GM19372 (cell line): ENCODE data around the gene PRKCE.
A peak's percentile ranks its signal among the peaks of the same experiment; 100 is the strongest.
"Not testable (repeated sequence)": the region's sequence is repeated elsewhere in the genome, so short reads cannot be mapped to it uniquely, and the experiment has no call there.

ENCODE experiments used
- ATAC-seq: cut with Tn5 transposase; IDR thresholded peaks from one replicate; pipeline ENCODE4 v1.9.1; 2021; ENCODE audit warnings: mild to moderate bottlenecking, low read depth, moderate library complexity; ENCODE audit not compliant: unreplicated experiment

Gene PRKCE

GRCh38 chr2:45851111-45851510, 199.6 kb downstream of the PRKCE start:
- ATAC-seq, result no peak

GRCh38 chr2:45851576-45852304, 200.3 kb downstream of the PRKCE start:
- no peak for ATAC-seq

- ATAC-seq, result peak; percentile 62
Measured at GRCh38 chr2:45852450-45853150, 201.1 kb downstream of the PRKCE start.

- no peak for ATAC-seq
Measured at GRCh38 chr2:45855374-45855773, 203.9 kb downstream of the PRKCE start.

- no peak for ATAC-seq
Measured at GRCh38 chr2:45856391-45857274, 205.2 kb downstream of the PRKCE start.

- ATAC-seq, result no peak
Measured at GRCh38 chr2:45857275-45857609, 205.8 kb downstream of the PRKCE start.

- ATAC-seq, result no peak
Measured at GRCh38 chr2:45857867-45858520, 206.5 kb downstream of the PRKCE start.

- ATAC-seq, result not testable (repeated sequence)
Measured at GRCh38 chr2:45858872-45859271, 207.4 kb downstream of the PRKCE start.

GRCh38 chr2:45859682-45860081, 208.2 kb downstream of the PRKCE start:
- ATAC-seq, result no peak

- no peak for ATAC-seq
Measured at GRCh38 chr2:45860136-45861121, 209.0 kb downstream of the PRKCE start.

- no peak for ATAC-seq
Measured at GRCh38 chr2:45862843-45863242, 211.4 kb downstream of the PRKCE start.

GRCh38 chr2:45864121-45864520, 212.6 kb downstream of the PRKCE start:
- no peak for ATAC-seq

- no peak for ATAC-seq
Measured at GRCh38 chr2:45867349-45867748, 215.9 kb downstream of the PRKCE start.

- ATAC-seq, result no peak
Measured at GRCh38 chr2:45867800-45868199, 216.3 kb downstream of the PRKCE start.

GRCh38 chr2:45869165-45869501, 217.7 kb downstream of the PRKCE start:
- ATAC-seq, result no peak

- ATAC-seq, result no peak
Measured at GRCh38 chr2:45871025-45871424, 219.6 kb downstream of the PRKCE start.

- ATAC-seq, result no peak
Measured at GRCh38 chr2:45871541-45871940, 220.1 kb downstream of the PRKCE start.

- no peak for ATAC-seq
Measured at GRCh38 chr2:45872211-45872610, 220.7 kb downstream of the PRKCE start.

- no peak for ATAC-seq
Measured at GRCh38 chr2:45874344-45874743, 222.9 kb downstream of the PRKCE start.

- ATAC-seq, result no peak
Measured at GRCh38 chr2:45876611-45877010, 225.1 kb downstream of the PRKCE start.
